ENCODE data around the gene IRF8.

IRF8 gene

GRCh38 chr16:85927959-85928358 lies 29.0 kb downstream of the IRF8 start:
- H3K9ac ChIP-seq (ENCODE audit: low read depth, low read length, poor library complexity, severe bottlenecking) = no peak overlapping the region
- no peaks in the 10 kb centered on the region for H4K20me1 ChIP-seq (ENCODE audit: insufficient read depth, low read length, poor library complexity, severe bottlenecking)
- no peaks in the 10 kb centered on the region for H3K27me3 ChIP-seq (ENCODE audit: insufficient read depth, low read length, poor library complexity, severe bottlenecking)
- H2AFZ ChIP-seq (ENCODE audit: low read length) = no peak overlapping the region
- H3K79me2 ChIP-seq (ENCODE audit: insufficient read depth, low read length) = no peaks in the 10 kb centered on the region
- no peak overlapping the region for H3K4me2 ChIP-seq (ENCODE audit: low read depth, low read length, poor library complexity, severe bottlenecking)
- TF ChIP-seq CTCF (conservative IDR thresholded peaks at IDR 0.05; ENCODE audit: low read length) (no peak), EZH2phosphoT487 (IDR thresholded peaks at IDR 0.05; ENCODE audit: borderline replicate concordance) (no peak)
- no peak overlapping the region for H3K4me3 ChIP-seq (ENCODE audit: low read length, poor library complexity, severe bottlenecking)
- no peaks in the 10 kb centered on the region for H3F3A ChIP-seq (ENCODE audit: low read depth)
- no peaks in the 10 kb centered on the region for H3K9me3 ChIP-seq (ENCODE audit: insufficient read depth, low read depth, low read length)
- no peaks in the 10 kb centered on the region for H3K36me3 ChIP-seq (ENCODE audit: insufficient read depth, low read length)
- H3K9me2 ChIP-seq (replicated peaks; ENCODE audit: low read depth, low read length) = no peaks in the 10 kb centered on the region
- H3K4me1 ChIP-seq (ENCODE audit: insufficient read depth, low read length, poor library complexity, severe bottlenecking) = no peaks in the 10 kb centered on the region

GRCh38 chr16:85928401-85928820 lies 29.4 kb downstream of the IRF8 start:
- TF ChIP-seq EZH2phosphoT487 (IDR thresholded peaks at IDR 0.05; ENCODE audit: borderline replicate concordance) (no peak), CTCF (conservative IDR thresholded peaks at IDR 0.05; ENCODE audit: low read length) (no peak)
- no peaks in the 10 kb centered on the region for H3K4me1 ChIP-seq (ENCODE audit: insufficient read depth, low read length, poor library complexity, severe bottlenecking)

GRCh38 chr16:85929259-85929721 lies 30.3 kb downstream of the IRF8 start:
- no peaks in the 10 kb centered on the region for H3K79me2 ChIP-seq (ENCODE audit: insufficient read depth, low read length)
- H3K9me2 ChIP-seq (replicated peaks; ENCODE audit: low read depth, low read length) = no peaks in the 10 kb centered on the region
- no peak overlapping the region for H2AFZ ChIP-seq (ENCODE audit: low read length)
- H3K4me2 ChIP-seq (ENCODE audit: low read depth, low read length, poor library complexity, severe bottlenecking) = no peak overlapping the region
- no peaks in the 10 kb centered on the region for H3K36me3 ChIP-seq (ENCODE audit: insufficient read depth, low read length)
- no peaks in the 10 kb centered on the region for H3K27me3 ChIP-seq (ENCODE audit: insufficient read depth, low read length, poor library complexity, severe bottlenecking)
- H3F3A ChIP-seq (ENCODE audit: low read depth) = no peaks in the 10 kb centered on the region
- no peak overlapping the region for H3K9ac ChIP-seq (ENCODE audit: low read depth, low read length, poor library complexity, severe bottlenecking)
- H3K4me3 ChIP-seq (ENCODE audit: low read length, poor library complexity, severe bottlenecking) = no peak overlapping the region
- no peaks in the 10 kb centered on the region for H3K9me3 ChIP-seq (ENCODE audit: insufficient read depth, low read depth, low read length)
- H3K4me1 ChIP-seq (ENCODE audit: insufficient read depth, low read length, poor library complexity, severe bottlenecking) = no peaks in the 10 kb centered on the region
- H4K20me1 ChIP-seq (ENCODE audit: insufficient read depth, low read length, poor library complexity, severe bottlenecking) = no peaks in the 10 kb centered on the region
- no peak for TF ChIP-seq EZH2phosphoT487 (IDR thresholded peaks at IDR 0.05; ENCODE audit: borderline replicate concordance)
- no peak for TF ChIP-seq CTCF (conservative IDR thresholded peaks at IDR 0.05; ENCODE audit: low read length)

More at GRCh38 chr16:85928401-85928820, 29.4 kb downstream of the IRF8 start:
- Histone ChIP-seq H4K20me1 (ENCODE audit: insufficient read depth, low read length, poor library complexity, severe bottlenecking) (no peaks in the 10 kb centered on the region), H2AFZ (ENCODE audit: low read length) (no peak overlapping the region), H3K27me3 (ENCODE audit: insufficient read depth, low read length, poor library complexity, severe bottlenecking) (no peaks in the 10 kb centered on the region), H3K4me2 (ENCODE audit: low read depth, low read length, poor library complexity, severe bottlenecking) (no peak overlapping the region), H3F3A (ENCODE audit: low read depth) (no peaks in the 10 kb centered on the region), H3K36me3 (ENCODE audit: insufficient read depth, low read length) (no peaks in the 10 kb centered on the region), H3K9ac (ENCODE audit: low read depth, low read length, poor library complexity, severe bottlenecking) (no peak overlapping the region), H3K9me3 (ENCODE audit: insufficient read depth, low read depth, low read length) (no peaks in the 10 kb centered on the region), H3K4me3 (ENCODE audit: low read length, poor library complexity, severe bottlenecking) (no peak overlapping the region), H3K9me2 (replicated peaks; ENCODE audit: low read depth, low read length) (no peaks in the 10 kb centered on the region), H3K79me2 (ENCODE audit: insufficient read depth, low read length) (no peaks in the 10 kb centered on the region)
